Measurements from ENCODE around the gene EFCAB7. TPM values are rescaled to one million over a fixed set of nuclear protein-coding genes. Genes with fewer than 3 reads are reported as not detected.

EFCAB7 gene
- total and polyA plus RNA-seq, 2 of the 13 experiments (the other 11 are each of a cell fraction or from before 2014, with no cell fraction given): 1.7 to 5.4 TPM

DNA sequence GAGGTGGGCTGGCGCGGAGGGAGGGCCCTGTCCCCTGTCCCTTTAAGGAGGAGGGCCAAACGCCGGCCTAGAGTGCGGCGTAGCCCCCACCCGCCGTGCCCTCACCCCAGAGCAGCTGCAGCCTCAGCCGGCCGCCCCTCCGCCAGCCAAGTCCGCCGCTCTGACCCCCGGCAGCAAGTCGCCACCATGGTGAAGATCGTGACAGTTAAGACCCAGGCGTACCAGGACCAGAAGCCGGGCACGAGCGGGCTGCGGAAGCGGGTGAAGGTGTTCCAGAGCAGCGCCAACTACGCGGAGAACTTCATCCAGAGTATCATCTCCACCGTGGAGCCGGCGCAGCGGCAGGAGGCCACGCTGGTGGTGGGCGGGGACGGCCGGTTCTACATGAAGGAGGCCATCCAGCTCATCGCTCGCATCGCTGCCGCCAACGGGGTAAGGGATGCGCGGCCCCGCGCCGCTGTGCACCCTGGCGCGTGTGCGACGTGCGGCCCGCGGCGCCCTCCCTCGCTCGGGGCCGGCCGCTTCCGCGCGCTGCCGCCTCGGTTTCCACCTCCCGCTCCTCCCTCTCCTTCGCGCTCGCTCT is 70.1 kb downstream of the EFCAB7 start, which contains the start of gene PGM1 (continued):
- TF ChIP-seq ZNF564 (CRISPR knock-in tag; IDR thresholded peaks at IDR 0.05): 0 out of 2 replicates have a peak, but pooled peaks have one; percentile 25
- no peak for TF ChIP-seq FUBP1 (CRISPR knock-in tag; IDR thresholded peaks at IDR 0.05; ENCODE audit: borderline replicate concordance)
- no peak for TF ChIP-seq PHB2 (IDR thresholded peaks at IDR 0.05; ENCODE audit: partially characterized antibody)
- TF ChIP-seq SOX5 (CRISPR knock-in tag; IDR thresholded peaks at IDR 0.05; ENCODE audit: borderline replicate concordance): no peak
- no peak; the same call in 1 of the 2 replicates for TF ChIP-seq ZNF839 (CRISPR knock-in tag; IDR thresholded peaks at IDR 0.05; ENCODE audit: borderline replicate concordance)
- peak; percentile 10; the same call in 1 of the 2 replicates for TF ChIP-seq MED1 (CRISPR knock-in tag; IDR thresholded peaks at IDR 0.05)
- TF ChIP-seq ZNF879 (CRISPR knock-in tag; IDR thresholded peaks at IDR 0.05): peak; percentile 95
- 0 out of 2 replicates have a peak, but pooled peaks have one; percentile 35 for TF ChIP-seq ZNF552 (CRISPR knock-in tag; IDR thresholded peaks at IDR 0.05; ENCODE audit: borderline replicate concordance)
- no peak for TF ChIP-seq ATM (IDR thresholded peaks at IDR 0.05; ENCODE audit: borderline replicate concordance)
- TF ChIP-seq HDAC1 (CRISPR knock-in tag; IDR thresholded peaks at IDR 0.05): peak; percentile 63
- peak; percentile 63; the same call in 1 of the 2 replicates for TF ChIP-seq HOXA3 (CRISPR knock-in tag; IDR thresholded peaks at IDR 0.05)
- TF ChIP-seq ZBTB4 (CRISPR knock-in tag; IDR thresholded peaks at IDR 0.05; ENCODE audit: borderline replicate concordance): peak; percentile 56; the same call in 1 of the 2 replicates
- TF ChIP-seq ZNF720 (CRISPR knock-in tag; IDR thresholded peaks at IDR 0.05): no peak
- TF ChIP-seq KDM4B (CRISPR knock-in tag; IDR thresholded peaks at IDR 0.05): no peak; the same call in 1 of the 2 replicates
- TF ChIP-seq FOXM1 (CRISPR knock-in tag; IDR thresholded peaks at IDR 0.05): no peak
- 0 out of 2 replicates have a peak, but pooled peaks have one; percentile 54 for TF ChIP-seq ZNF572 (CRISPR knock-in tag; IDR thresholded peaks at IDR 0.05)
- TF ChIP-seq POLR2AphosphoS5 (IDR thresholded peaks at IDR 0.05; ENCODE audit: low read depth, low read length): no peak
- peak; percentile 91 for TF ChIP-seq PATZ1 (CRISPR knock-in tag; IDR thresholded peaks at IDR 0.05)
- TF ChIP-seq ZNF83 (CRISPR knock-in tag; IDR thresholded peaks at IDR 0.05; ENCODE audit: borderline replicate concordance): 0 out of 2 replicates have a peak, but pooled peaks have one; percentile 20
- TF ChIP-seq SPEN (CRISPR knock-in tag; IDR thresholded peaks at IDR 0.05; ENCODE audit: low read depth): peak; percentile 30; the same call in 1 of the 2 replicates
- 0 out of 2 replicates have a peak, but pooled peaks have one; percentile 49 for TF ChIP-seq ZNF264 (CRISPR knock-in tag; IDR thresholded peaks at IDR 0.05)
- TF ChIP-seq, protein P1, sequence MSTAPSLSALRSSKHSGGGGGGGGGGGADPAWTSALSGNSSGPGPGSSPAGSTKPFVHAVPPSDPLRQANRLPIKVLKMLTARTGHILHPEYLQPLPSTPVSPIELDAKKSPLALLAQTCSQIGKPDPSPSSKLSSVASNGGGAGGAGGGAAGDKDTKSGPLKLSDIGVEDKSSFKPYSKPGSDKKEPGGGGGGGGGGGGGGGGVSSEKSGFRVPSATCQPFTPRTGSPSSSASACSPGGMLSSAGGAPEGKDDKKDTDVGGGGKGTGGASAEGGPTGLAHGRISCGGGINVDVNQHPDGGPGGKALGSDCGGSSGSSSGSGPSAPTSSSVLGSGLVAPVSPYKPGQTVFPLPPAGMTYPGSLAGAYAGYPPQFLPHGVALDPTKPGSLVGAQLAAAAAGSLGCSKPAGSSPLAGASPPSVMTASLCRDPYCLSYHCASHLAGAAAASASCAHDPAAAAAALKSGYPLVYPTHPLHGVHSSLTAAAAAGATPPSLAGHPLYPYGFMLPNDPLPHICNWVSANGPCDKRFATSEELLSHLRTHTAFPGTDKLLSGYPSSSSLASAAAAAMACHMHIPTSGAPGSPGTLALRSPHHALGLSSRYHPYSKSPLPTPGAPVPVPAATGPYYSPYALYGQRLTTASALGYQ (CRISPR knock-in tag; IDR thresholded peaks at IDR 0.05): no peak; the same call in 1 of the 2 replicates
